Rectal smooth muscle tissue (tissue), 1 donor: Measurements from ENCODE around the gene CHRNE.

ENCODE experiments used
- H3K27ac ChIP-seq: one replicate; pipeline ENCODE4 v1.7.0; 2013; ENCODE audit warnings: low read depth, low read length, inconsistent platforms
- H3K27me3 ChIP-seq: one replicate; pipeline ENCODE4 v1.7.0; 2013; ENCODE audit warnings: low read length; ENCODE audit not compliant: control insufficient read depth, insufficient read depth
- H3K36me3 ChIP-seq: one replicate; pipeline ENCODE4 v1.7.0; 2013; ENCODE audit warnings: low read length; ENCODE audit not compliant: control insufficient read depth, insufficient read depth
- H3K4me1 ChIP-seq: one replicate; pipeline ENCODE4 v1.7.0; 2013; ENCODE audit warnings: low read length; ENCODE audit not compliant: control insufficient read depth, insufficient read depth
- H3K4me3 ChIP-seq: one replicate; pipeline ENCODE4 v1.7.0; 2013; ENCODE audit warnings: low read length
- H3K9ac ChIP-seq: one replicate; pipeline ENCODE4 v1.7.0; 2013; ENCODE audit warnings: low read length

CHRNE gene

DNA sequence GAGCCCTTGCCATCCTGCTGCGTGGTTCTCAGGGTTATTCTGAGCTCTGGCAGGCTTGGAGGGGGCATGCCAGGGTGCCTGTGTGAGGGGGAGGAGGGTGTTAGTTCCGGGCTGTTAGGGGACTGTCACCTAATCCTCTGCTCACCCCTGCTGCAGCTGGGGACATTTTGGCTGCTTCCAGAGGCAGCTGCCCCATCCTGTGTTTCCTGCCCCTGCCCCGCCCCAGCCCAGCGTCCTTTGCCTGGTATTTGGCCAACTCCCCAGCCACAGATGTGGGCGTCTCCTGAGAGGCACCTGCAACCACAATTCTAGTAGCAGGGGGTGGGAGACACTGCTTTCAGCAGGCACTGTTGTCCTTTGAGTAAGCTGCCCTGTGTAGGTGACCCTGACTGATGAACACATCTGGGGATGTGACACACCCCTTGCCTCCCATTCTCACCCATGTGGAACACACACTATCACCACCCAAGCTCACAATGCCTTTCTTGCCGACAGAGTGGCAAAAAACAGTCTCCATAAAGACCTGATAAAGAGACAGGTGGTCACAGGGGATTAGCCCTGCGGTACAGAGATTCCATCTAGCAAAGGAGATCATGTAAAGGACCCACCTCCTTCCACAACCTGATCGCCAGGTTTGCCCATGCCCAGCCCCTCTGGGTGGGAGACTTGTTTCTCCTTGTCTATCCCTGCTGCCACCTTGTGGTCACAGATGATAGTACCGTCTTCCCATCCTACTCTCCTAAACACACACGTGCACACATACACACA, at the start of gene CHRNE:
TSS of gene CHRNE (minus strand) at position 48 of the 768 bp plus-strand sequence. CDS start at position 13, 35 bp downstream.
- H3K27me3 ChIP-seq: peaks cover 12% of the 10 kb centered on the region
- H3K36me3 ChIP-seq: no peaks in the 10 kb centered on the region
- H3K4me3 ChIP-seq: no peak within 1 kb of the TSS
- no peak within 1 kb of the TSS for H3K9ac ChIP-seq
- peaks cover 2% of the 10 kb centered on the region for H3K4me1 ChIP-seq
- H3K27ac ChIP-seq: no peak within 1 kb of the TSS

DNA sequence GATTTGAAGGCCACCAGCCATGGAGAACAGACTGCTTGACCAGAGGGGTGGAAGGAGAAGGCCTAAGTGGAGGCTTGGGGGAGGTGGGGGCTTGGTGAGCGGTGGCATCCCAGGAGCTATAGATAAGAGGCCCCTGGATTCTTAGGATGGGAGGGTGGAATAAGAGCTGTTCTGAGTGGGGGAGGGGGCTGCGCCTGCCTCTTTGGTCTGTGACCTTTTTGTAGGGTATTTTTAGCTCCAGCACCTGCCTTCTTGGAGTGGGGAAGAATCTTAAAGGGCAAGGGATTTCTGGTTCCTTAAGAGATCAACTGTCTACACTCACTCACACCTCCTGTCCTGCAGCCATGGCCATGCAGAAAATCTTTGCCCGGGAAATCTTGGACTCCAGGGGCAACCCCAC, 48.6 kb upstream of the CHRNE start:
- Histone ChIP-seq H3K36me3 (no peaks in the 10 kb centered on the region), H3K4me1 (peaks cover 7% of the 10 kb centered on the region), H3K4me3 (no peak overlapping the region), H3K27ac (no peak overlapping the region), H3K9ac (no peak overlapping the region), H3K27me3 (no peaks in the 10 kb centered on the region)

DNA sequence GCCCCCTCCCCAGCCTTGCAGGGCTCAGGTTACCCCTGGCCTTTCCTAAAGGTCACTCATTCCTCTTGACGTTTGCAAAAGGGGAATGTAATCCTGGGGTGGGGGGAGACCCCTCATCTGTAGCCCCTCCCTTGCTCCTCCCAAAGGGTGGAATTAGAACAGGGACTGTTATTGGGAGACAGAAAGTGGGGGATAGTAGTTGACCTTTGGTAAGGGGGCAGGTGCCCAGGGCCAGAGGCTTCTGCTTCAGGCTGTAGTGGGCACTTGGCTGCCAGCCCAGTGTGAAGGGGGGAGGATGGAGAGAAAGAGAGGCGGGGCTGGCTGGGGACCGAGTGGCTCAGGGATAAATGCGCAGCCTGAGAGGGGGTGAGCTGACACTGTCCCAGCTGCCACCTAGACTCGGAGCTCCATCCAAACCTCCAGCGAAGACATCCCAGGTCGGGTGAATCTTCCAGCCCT, 47.9 kb upstream of the CHRNE start, which contains the start of gene ENO3:
TSS of gene ENO3 (plus strand) at position 374 of the 459 bp plus-strand sequence. CDS start 711 bp downstream, outside the sequence.
- Histone ChIP-seq H3K4me1 (peaks cover 14% of the 10 kb centered on the region), H3K36me3 (peaks cover 4% of the 10 kb centered on the region), H3K27me3 (no peaks in the 10 kb centered on the region), H3K4me3 (peak within 1 kb of the TSS; percentile 69), H3K27ac (peak within 1 kb of the TSS; percentile 99), H3K9ac (peak within 1 kb of the TSS; percentile 81)

DNA sequence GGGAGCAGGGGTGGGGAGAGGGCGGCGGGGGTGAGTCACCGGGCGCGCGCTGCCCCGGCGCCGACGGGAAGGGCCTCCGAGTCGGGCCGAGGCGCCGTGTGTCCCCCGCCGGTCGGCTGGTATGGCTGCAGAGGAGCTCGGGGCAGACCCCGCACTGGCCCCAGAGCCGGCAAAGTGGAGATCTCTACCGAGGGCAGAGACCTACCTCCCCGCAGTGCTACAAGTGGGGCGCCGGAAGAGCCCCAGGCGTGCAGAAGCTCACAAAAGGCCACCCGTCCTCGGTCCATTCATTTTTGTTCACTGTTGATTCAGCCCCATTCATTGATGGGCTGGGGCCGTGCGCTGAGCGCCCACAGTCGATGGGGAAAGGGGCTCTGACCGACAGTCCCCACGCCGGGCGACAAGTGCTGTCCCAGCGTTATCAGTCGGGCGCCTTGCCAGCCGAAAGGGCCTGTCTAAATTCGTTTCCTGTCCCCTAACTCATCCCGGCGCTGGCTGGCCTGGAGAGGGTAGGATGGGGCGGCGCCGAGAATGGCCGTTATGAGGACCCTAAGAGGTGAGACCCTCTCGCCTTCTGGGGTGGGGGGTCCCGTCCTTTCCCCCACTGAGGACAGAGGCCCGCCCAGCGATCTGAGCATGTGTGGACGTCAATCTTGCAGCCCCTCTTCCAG, 47.3 kb upstream of the CHRNE start:
- peaks cover 19% of the 10 kb centered on the region for H3K4me1 ChIP-seq
- peaks cover 10% of the 10 kb centered on the region for H3K36me3 ChIP-seq
- peak overlapping the region; percentile 69 for H3K4me3 ChIP-seq
- no peaks in the 10 kb centered on the region for H3K27me3 ChIP-seq
- peak overlapping the region; percentile 81 for H3K9ac ChIP-seq
- peak overlapping the region; percentile 99 for H3K27ac ChIP-seq

DNA sequence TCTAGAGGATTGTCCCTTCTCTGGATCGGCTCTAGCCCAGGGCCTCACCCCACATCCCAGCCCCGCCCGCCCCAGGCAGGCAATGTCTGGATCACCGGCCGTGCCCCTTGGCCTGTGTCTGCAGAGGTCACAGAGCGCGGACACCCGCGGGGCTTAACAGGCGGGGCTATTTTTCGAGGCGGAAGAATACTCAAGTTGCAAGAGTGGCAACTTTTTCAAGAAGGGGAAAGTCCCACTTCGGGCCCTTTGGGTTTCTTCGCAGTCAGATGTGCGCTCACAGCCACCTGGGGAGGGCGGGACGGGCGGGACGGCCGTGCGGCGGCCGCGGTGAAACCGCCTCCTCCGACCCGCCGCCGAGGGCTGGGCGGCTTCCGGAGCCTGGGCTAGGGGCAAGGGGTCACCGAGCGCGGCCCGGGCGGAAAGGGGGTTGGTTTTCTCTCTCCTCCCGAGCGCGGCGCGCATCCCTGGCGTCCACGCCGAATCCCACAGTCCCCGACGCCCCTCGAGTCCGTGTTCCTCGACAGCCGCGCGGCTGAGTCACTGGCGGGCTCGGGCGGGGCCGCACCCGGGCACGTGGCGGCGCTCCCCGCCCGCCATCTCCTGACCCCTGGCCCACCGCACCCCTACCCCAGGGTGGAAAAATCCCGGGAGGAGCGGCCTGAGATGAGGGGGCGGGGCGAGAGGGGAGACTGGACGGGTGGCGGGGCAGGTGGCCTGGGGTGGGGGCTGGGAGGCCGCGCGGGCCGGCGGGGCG, 46.6 kb upstream of the CHRNE start:
- Histone ChIP-seq H3K27ac (peak overlapping the region; percentile 99), H3K27me3 (no peaks in the 10 kb centered on the region), H3K9ac (peak overlapping the region; percentile 46), H3K36me3 (peaks cover 17% of the 10 kb centered on the region), H3K4me1 (peaks cover 23% of the 10 kb centered on the region), H3K4me3 (peak overlapping the region; percentile 67)

DNA sequence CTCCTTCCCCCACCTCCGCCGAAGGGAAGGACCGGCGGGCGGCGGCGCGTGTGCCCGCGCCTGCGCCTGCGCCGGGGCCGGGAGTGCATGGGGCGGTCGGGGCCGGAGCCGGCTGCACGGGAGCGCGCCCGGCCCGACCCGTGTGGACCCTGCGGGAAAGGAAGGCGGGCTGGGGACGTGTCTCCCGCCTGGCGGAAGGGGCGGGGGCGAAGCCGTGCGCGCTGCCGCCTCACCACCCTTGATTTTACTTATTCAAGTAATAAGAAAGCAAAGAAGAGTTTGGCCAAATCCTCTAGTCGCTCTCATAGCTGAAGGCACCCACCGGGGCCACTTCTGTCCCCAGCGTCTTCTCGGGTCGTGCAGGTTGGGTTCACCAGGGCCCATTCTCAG, 46.0 kb upstream of the CHRNE start:
- Histone ChIP-seq H3K4me3 (peak overlapping the region; percentile 67), H3K27me3 (no peaks in the 10 kb centered on the region), H3K36me3 (peaks cover 22% of the 10 kb centered on the region), H3K27ac (peak overlapping the region; percentile 99), H3K9ac (peak overlapping the region; percentile 46), H3K4me1 (peaks cover 23% of the 10 kb centered on the region)

DNA sequence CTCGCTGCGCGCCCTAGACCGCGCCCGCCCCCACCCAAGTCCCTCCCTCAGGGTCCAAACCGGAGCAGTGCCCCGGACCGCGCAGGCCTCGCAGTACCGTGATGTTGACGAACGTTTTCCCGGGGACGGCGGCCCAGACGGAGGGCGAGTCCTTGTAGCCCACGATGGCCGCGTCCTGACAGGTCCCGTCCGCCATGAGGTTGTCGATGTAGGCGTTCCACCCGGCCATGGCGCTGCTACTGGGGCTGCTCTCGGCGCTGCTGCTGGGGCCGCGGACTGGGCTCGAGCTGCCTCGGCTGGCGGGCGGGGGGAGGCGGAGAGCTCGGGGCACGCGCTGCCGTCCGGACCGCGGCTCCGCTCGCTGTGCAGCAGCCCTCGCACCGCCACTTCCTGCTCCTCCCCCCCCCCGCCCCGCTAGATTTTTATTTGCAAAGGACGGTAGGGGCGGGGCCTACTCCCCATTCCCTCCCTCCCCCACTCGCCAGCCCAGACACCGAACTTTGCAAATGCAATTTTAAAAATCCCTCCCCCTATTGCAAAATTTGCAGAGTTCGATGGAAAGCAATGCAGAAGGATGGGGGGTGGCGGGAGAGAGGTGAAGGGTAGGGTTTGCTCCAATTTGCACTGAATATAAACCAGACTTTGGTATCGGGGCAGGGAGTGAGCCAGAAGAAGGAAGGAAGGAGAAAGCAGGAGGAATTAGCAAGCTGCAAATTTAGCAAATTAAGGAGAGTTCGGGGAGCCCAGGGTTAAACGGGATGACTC, 45.5 kb upstream of the CHRNE start, which contains the start of gene PFN1:
TSS of gene PFN1 (minus strand) at position 365 of the 765 bp plus-strand sequence. CDS start at position 229, 136 bp downstream.
- Histone ChIP-seq H3K9ac (peak within 1 kb of the TSS; percentile 96), H3K4me1 (peaks cover 23% of the 10 kb centered on the region), H3K36me3 (peaks cover 24% of the 10 kb centered on the region), H3K4me3 (peak within 1 kb of the TSS; percentile 98), H3K27me3 (no peaks in the 10 kb centered on the region), H3K27ac (peak within 1 kb of the TSS; percentile 99)

DNA sequence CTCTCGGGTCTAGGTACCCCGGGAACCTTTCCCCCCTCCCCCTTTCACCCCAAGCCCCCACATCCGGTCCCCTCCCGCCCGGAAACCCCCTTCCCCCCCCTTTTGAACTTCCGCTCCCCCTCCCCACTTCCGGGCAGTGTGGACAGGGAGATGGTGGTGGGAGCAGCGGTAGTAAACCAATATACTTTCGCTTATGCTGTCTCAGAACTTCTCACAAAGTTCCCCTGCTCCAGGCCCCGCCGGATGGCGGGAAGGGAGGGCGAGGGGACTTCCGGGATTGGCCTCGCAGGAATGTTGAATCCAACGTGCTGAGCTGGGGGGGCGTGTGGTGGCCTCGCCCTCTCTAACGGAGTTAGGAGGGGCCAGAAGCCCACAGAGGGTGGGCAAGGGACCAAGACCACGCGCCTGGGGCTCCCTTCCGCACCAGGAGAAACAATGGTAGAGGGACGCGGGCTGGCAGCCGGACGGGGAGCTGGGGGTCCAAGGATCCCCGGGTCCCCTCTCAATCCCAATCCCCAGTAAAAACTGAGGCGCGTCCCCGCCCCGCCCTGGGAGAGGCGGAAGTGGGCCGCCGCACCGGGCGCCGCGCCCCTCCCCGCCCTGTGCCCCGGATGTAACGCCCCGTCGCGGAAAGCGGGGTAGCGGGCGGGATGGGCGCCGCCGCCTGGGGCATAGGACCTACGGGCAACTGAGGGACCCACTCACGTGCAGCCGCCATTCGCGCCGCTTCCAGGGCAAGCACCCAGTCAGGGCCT, 44.7 kb upstream of the CHRNE start:
- Histone ChIP-seq H3K4me1 (peaks cover 23% of the 10 kb centered on the region), H3K4me3 (peak overlapping the region; percentile 98), H3K9ac (peak overlapping the region; percentile 96), H3K27ac (peak overlapping the region; percentile 99), H3K36me3 (peaks cover 32% of the 10 kb centered on the region), H3K27me3 (no peaks in the 10 kb centered on the region)

DNA sequence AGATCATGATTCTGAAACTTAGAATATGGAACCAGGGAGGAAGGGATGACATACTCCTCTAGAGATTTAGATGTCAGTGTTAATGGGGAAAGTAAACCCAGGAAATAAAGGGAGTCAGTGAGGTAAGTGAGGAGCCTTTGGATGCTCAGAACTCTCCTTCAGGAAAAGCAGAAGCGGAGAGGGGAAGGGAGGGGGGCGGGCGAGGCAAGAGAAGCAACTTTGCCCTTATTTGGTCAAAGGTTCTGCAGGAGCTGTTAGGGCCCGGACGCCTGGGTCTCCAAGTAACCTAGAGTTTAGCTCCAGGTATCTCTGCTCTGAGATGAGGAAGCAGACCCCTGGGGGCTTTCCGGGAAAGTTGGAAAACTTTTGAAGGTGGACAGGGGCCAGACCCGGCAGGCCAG, 44.1 kb upstream of the CHRNE start:
- peak overlapping the region; percentile 99 for H3K27ac ChIP-seq
- peak overlapping the region; percentile 34 for H3K9ac ChIP-seq
- H3K27me3 ChIP-seq: no peaks in the 10 kb centered on the region
- H3K36me3 ChIP-seq: peaks cover 35% of the 10 kb centered on the region
- H3K4me1 ChIP-seq: peaks cover 23% of the 10 kb centered on the region
- H3K4me3 ChIP-seq: peak overlapping the region; percentile 98

DNA sequence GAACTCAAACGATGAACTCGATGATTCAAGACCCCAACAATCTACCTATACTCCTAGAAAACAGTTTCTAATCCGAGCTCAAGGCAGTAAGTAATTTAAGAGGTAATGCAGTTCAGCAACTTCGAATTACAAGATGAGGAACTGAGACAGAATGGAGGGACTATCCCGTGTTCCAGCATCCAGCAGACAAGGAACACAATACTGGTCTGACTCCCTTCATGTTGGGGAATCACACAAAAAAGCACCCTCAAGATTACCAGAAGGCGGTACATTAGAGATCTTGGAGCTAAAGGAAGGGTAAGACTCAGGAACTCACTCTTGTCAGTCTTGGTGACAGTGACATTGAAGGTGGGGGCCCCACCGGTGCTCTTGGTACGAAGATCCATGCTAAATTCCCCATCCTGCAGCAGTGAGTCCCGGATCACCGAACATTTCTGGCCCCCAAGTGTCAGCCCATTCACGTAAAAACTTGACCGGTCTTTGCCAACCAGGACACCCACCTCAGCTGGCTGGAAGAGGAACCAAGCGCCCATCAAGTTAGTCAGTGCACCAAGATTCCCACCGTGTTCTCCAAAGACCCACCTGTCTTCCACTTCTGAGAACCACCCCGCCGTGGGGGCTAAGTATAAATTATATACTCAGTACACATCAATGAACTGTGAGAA, 43.5 kb upstream of the CHRNE start:
- H3K27ac ChIP-seq: peak overlapping the region; percentile 99
- H3K36me3 ChIP-seq: peaks cover 35% of the 10 kb centered on the region
- no peaks in the 10 kb centered on the region for H3K27me3 ChIP-seq
- peak overlapping the region; percentile 98 for H3K4me3 ChIP-seq
- H3K4me1 ChIP-seq: peaks cover 21% of the 10 kb centered on the region
- H3K9ac ChIP-seq: no peak overlapping the region

DNA sequence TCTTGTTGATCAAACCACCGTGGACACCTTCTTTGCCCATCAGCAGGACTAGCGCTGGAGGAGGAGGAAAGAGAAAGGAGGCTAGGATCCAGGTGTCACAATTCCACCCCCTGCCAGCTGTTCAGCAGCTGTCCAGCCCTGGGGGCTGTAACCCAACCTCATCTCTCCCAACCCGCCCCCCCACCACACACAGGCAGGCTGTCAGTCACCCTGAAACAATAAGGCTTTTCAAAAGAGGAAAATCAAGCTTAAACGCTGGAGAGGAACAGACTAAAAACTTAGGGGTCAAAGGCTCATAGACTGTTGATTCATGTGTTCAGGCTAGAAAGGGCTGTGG, 43.0 kb upstream of the CHRNE start:
- peaks cover 25% of the 10 kb centered on the region for H3K4me1 ChIP-seq
- peak overlapping the region; percentile 98 for H3K4me3 ChIP-seq
- H3K9ac ChIP-seq: no peak overlapping the region
- H3K27me3 ChIP-seq: no peaks in the 10 kb centered on the region
- peaks cover 35% of the 10 kb centered on the region for H3K36me3 ChIP-seq
- peak overlapping the region; percentile 99 for H3K27ac ChIP-seq
